HG03354 (cell line): ENCODE data around the gene SPATA25.
"Not testable (repeated sequence)": the region's sequence is repeated elsewhere in the genome, so short reads cannot be mapped to it uniquely, and the experiment has no call there.

Experiments
- ATAC-seq: cut with Tn5 transposase; IDR thresholded peaks from one replicate; pipeline ENCODE4 v1.9.1; 2021; ENCODE audit warnings: mild to moderate bottlenecking; ENCODE audit not compliant: unreplicated experiment, poor library complexity, severe bottlenecking

Gene SPATA25

GRCh38 chr20:45897289-45897688 is 9.9 kb upstream of the SPATA25 start:
- no peak for ATAC-seq

GRCh38 chr20:45896641-45897161 is 9.3 kb upstream of the SPATA25 start:
- no peak for ATAC-seq

- ATAC-seq: no peak
These were observed 7.4 kb upstream of the SPATA25 start for GRCh38 chr20:45894797-45895196.

GRCh38 chr20:45893831-45894230 is 6.4 kb upstream of the SPATA25 start:
- no peak for ATAC-seq

- ATAC-seq: no peak
These were observed 5.5 kb upstream of the SPATA25 start for GRCh38 chr20:45892828-45893500.

- ATAC-seq: no peak
These were observed 4.8 kb upstream of the SPATA25 start for GRCh38 chr20:45892049-45892825.

GRCh38 chr20:45890985-45891983 is 3.9 kb upstream of the SPATA25 start, which contains the start of the genes CTSA and NEURL2:
Gene CTSA, plus strand, starts transcription at chr20:45891335. Its CDS starts 234 bp downstream, at chr20:45891569.
Gene NEURL2, minus strand, starts transcription at chr20:45891208. Its CDS starts 217 bp downstream, at chr20:45890991.
- peak; percentile 79 for ATAC-seq

- peak; percentile 29 for ATAC-seq
These were observed 2.9 kb upstream of the SPATA25 start for GRCh38 chr20:45890077-45890984.

GRCh38 chr20:45888681-45889080 is 1.3 kb upstream of the SPATA25 start:
- no peak for ATAC-seq

- ATAC-seq: no peak
These were observed 654 bp downstream of the SPATA25 start for GRCh38 chr20:45886590-45887345.

- ATAC-seq: no peak
These were observed 4.3 kb downstream of the SPATA25 start for GRCh38 chr20:45883100-45883469.

GRCh38 chr20:45882469-45883099 is 4.8 kb downstream of the SPATA25 start:
- ATAC-seq: no peak

- ATAC-seq: peak; percentile 99
These were observed 6.2 kb downstream of the SPATA25 start, which contains the start of gene ZSWIM1 for GRCh38 chr20:45880988-45881788. Gene ZSWIM1, plus strand, starts transcription at chr20:45881227. Its CDS starts 1,366 bp downstream, at chr20:45882593.

- ATAC-seq: no peak
These were observed 9.2 kb downstream of the SPATA25 start for GRCh38 chr20:45878076-45878761.

- ATAC-seq: no peak
These were observed 12.8 kb downstream of the SPATA25 start for GRCh38 chr20:45874576-45874975.

GRCh38 chr20:45874104-45874481 is 13.3 kb downstream of the SPATA25 start:
- ATAC-seq: not testable (repeated sequence)
